HuH-7 (cell line): ENCODE measurements around the gene GCC2.
"Not testable (repeated sequence)": the region's sequence is repeated elsewhere in the genome, so short reads cannot be mapped to it uniquely, and the experiment has no call there.

Experiments used
- DNase-seq: peaks from one replicate; pipeline ENCODE4 v3.0.0; 2011; ENCODE audit warnings: low spot score

The GCC2 gene

DNA sequence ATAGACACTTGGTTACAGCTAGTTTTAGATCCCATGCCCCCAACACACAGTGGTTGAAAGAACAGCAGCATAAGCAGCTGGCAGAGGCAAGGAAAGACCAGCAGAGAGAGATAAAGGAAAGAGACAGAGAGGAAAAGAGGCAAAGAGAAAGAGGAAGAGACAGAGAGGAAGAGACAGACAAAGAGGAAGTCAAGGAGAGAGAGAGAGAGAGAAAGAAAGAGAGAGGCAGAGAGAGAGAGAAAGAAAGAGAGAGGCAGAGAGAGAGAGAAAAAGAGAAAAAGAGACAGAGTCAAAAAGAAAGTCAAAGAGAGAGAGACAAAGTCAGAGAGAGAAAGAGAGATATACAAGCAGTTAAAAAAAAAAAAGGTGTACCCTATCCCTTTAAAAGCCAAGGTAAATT, 76.3 kb downstream of the GCC2 start:
- DNase-seq = not testable (repeated sequence)

DNA sequence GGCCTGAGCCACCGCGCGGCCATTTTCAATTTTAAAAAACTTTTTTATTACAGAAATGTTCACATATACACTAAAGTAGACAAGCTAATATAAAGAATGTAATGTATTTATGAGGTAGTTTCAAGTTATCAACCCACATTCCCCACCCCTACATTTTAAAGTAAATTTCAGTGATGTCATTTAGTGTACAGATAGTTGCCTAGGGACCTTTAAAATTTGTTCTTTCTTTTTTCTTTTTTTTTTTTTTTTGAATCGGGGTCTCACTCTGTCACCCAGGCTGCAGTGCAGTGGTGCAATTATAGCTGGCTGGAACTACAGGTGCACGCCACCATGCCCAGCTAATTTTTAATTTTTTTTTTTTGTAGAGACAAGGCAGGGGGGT, 82.7 kb downstream of the GCC2 start:
- DNase-seq = no peak

DNA sequence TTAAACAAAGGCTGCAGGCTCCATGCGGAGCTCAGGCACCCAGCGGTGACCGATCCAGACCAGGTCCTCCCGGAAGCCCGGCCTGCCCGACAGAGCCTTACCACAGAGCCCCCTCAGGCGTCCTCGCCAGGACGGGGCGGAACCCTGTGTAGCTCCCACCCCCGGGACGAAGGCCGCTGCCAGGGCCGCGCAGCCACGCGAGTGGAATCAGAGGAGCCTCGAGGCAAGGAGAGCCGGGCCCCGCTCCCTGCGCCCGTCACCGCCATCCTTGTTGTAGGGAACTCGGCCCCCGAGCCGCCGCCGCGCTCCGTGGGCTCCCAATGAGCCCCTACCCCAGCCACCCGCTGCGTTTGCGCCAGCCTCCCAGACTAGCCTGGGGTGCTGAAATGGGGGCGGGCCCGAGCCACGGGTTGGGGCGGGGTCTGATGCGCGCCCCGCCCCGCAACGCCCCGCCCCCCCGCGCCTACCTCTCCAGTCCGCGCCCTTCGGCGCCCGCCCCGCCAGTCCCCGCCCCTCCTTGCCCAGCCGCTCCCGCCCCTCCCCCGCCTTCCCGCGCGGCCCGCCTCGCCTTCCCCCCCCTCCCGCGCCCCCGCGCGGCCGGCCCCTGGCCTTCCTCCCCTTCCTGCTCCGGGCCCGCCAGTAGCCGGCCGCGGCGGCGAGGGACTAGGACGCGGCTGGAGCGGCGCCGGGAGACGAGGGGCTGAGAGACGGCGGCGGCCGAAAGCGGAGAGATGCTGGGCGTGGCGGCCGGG, 85.0 kb downstream of the GCC2 start, which contains the start of gene LIMS1:
LIMS1 (plus strand) TSS at position 639 of the 752 bp plus-strand sequence; CDS start at position 732, 93 bp downstream.
- peak; percentile 87 for DNase-seq

DNA sequence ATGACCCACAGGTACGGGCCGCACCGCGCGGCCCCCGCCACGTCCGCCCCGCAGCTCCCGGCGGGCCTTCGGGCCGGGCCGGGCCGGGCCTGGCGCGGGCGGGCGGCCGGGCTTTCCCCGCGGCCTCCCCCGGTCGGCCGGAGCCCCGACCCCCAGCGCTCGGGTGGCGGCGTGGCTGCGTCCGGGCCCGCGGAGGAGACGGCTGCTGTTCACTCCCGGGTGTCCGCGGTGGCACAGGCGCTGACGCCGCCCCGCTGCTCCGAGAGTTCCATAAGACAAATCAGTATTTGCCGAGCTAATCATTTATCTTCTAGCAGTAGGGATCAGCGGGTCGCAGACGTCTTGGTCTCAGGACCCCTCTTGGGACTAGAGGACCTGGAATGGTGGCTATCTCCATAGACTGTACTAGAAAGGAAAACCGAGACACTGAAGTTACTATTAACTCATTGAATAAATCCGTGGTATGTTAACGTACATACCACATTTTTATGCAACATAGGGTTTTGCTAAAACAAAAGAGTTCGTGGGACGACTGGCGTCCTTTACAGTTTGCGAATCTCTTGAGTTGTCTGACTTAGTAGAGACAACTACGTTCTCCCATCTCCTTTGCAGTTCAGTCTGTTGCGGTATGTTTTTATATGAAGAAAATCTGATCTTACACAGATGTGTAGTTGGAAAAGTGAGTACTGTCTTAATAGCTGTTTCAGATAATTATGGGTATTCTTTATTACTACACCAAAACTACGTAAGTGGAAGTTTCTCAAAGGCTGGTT, 85.8 kb downstream of the GCC2 start:
- peak; percentile 23 for DNase-seq

DNA sequence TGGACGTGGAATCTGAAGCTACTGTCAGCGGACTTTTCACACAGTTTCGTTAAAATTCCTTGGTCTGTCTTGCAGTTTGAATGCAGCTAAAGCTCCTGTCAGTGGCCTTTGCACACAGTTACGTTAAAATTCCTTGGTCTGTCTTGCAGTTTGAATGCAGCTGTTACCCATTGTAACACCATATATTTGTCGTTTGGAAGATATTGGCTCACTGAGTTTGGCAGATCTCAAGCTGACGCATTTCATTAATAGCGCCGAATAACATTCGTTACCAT, 86.3 kb downstream of the GCC2 start:
- no peak for DNase-seq

DNA sequence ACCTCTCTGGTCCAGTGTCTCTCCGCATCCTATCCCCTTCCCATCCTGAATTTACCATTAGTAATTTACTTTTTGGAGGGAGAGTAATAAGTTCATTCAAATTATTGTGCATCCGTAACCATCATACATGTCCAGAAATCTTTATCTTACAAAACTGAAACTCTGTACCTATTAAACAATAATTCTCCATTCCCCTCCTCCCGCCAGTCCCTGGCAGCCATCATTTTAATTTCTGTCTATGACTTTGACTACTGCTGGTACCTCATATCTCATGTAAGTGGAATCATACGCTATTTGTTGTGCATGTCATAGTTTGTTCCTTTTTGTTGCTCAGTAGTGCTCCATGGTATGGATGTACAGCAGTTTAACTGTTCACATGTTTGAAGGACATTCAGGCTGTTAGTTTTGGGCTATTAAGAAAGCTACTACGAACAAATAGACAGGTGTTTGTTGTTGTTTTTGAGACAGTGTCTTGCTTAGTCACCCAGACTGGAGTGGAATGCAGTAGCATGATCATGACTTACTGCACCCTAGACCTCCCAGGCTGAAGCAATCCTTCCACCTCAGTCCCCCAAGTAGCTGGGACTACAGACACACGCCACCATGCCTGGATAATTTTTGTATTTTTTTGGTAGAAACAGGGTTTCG, 87.3 kb downstream of the GCC2 start:
- no peak for DNase-seq

DNA sequence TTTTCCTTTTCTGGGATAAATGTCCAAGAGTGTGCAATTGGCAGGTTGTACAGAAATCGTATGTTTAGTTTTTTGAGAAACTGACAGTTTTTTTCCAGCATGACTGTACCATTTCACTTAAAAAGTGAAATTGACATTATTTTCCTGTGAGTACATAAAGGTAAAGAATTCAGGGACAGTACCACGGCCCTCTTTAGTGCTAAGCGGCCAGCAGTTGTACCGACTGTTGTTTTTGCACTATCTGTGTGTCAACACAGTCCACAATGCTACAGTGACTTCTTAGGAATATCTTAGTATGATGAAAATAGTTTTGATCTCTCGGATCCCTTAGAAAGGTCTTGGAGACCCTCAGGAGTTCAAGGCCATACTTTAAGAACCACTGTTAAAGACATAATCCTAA, 87.9 kb downstream of the GCC2 start:
- DNase-seq = no peak

DNA sequence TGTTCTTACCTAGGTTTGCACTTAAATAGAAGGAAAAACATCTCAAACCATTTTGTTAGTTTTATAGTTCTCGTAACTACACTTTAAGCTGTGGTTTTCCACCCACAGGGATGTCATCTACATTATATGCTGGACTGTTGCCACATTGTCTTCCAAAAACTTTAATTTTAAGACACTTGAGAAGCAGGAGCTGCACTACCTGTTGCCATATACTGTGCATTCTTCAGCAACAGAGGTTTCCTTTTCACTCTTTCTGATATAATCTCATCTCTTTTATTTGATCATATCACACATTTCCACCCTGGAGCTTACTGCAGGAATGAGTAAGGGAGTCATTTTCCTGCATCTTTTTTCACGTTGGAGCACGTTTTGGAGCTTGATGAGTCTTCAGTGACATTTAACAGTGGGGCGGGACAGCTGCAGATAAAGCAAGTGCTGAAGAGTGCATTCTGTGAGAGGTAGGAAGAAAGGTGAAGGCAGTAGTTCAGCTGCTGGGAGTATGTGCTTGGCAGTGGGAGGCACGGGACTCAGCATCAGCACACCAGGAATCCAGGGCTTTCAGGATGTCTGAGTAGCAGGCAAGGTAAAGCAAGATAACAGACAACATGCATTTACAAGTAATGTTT, 89.1 kb downstream of the GCC2 start:
- no peak for DNase-seq

DNA sequence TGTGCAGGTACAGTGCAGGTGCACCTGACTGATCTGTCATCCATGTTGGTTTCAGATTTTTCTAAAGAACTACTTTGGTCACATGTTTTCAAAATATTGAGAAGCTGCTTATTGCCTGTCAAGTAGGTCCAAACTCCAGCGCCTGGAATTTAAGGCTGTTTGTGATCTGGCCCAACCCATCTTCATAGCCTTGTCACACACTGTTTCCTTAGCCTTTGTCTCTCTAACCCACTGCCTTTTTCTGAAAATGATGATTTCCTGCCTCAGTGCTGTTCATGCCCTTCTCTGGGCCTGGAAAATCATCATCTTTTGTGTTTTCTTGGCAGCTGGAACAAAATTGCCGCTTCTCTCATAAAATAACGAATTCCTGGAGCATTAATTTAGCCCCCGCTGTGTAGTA, 92.4 kb downstream of the GCC2 start:
- DNase-seq = no peak

DNA sequence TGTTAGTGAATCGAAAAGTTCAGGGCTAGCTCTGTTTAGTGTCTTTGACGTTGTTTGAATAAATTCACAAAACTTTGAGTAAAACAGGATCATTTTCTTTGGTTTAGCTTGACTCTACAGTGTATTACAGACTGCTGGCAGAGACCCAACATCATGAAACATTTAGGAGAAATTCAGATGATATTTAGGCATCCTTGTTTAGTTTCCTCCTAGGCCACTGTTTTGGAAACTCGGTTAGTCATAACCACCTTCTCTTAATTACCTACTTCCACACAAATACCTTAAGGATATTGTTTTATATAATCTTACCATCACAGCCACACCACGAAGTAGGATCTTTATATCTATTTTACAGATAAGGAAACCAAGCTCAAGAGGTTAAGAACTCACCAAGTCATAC, 93.1 kb downstream of the GCC2 start:
- DNase-seq = no peak

DNA sequence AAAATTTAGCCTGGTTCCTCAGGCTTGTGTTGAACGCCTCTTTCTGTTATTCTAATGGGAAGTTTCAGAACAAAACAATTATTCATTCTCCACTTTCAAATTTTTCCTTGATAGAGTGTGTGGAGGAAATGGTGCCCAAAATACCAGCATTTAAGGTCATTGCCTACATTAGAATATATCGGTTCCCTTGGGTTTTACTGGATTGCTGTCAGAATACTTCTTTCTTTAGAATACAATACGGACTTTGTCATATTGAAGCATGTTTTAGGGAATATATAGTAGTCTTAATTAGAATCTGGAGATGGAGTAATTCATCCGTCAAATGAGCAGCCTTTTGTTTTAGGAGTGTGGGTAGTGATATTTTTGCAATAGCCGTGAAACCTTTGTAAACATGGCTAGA, 98.6 kb downstream of the GCC2 start:
- no peak for DNase-seq

DNA sequence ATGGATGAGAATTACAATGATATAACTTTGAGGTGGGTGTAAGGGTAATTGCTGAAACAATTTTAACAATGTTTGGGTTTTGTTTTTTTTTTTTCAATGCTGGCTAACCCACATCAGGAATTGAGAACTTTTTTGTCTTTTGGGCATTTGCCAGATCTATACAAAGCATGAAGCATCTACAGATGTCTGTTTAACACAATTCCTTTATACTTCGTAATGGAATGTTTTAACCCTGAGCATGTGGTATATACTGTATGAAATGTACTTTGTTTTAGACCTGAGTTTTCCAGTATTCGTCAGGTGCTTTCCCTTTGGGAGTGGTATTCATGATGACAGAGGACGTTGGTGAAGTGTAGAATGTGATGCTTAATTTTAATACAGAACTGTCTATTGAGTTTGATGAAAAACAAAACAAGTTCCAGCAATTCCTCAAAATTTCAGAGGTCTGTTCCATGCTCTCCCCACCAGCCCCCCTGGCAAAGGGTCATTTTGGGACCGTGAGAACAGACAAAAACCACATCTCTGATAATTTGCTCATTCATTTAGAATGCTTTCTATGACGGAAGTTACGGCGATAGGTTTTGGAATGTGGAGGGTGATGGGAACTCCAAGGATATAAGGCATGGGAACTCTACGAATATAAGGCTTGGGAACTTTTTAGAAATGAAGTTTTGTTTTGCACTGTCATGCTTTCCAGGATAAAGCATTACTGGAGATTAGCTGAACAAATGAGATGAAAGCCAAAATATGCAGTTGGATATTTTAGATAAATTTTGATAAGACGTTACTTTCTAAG, 99.4 kb downstream of the GCC2 start:
- no peak for DNase-seq

DNA sequence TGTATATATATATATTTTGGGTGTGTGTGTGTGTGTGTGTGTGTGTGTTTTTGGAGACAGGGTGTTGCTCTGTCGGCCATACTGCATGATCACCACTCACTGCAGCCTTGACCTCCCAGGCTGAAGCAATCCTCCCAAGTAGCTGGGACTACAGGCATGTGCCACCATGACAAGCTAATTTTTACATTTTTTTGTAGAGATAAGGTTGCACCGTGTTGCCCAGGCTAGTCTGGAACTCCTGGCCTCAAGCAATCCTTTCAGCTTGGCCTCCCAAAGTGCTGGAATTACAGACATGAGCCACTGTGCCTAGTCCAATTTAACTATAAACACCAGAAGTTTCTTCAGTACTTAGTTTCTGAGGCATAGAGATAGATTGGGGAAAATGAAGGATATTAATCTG, 103.6 kb downstream of the GCC2 start:
- no peak for DNase-seq

DNA sequence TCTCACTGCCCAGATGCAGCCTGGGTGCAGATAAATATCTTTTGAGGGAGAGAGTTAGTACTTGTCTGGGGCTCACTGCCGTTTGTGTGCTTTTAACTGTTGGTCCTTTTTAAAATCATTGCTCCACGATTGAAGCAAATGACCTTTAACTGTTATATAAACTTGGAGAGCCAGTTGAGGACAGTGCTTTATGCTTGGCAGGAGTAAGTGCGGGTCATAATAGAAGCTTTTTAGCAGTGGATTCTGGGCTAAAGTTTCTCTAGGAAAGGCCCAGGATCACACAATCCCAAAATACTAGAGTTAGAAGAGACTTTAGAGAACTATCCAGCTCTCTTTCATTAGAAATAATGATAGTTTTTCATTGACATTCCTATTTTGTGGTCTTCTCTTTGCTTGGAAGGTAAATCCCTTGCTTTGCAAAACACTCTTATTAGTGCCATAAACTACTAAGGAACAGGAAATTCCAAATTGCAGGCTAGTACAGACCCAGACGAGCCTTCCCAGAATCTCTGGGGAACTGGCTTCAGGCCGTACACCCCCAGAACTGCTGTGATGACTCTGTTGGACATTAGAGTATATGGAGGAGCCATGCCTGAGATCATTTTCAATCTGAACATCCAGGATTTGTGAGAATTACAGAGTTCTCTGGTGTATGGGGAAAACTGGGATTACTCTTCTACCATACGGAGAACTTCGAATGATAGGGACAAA, 104.4 kb downstream of the GCC2 start:
- DNase-seq = no peak

DNA sequence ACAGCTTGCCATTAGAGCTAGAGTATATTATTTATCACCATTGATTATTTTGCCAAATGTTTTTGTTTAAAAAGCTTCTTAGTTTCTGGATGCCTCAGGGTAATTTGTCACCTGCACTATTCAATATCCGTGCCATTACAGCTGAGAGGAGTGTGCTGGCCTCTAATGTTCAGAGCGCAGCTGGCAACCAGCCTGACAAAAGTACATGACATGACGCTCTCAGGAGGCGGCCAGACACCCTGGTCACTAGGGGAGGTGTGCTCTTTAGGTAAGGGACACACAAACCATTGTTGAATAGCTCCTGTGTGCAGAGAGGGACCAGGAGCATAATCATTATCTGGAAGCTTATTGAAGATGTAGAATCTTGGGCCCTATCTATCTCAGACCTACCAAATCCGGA, 105.5 kb downstream of the GCC2 start:
- no peak for DNase-seq

DNA sequence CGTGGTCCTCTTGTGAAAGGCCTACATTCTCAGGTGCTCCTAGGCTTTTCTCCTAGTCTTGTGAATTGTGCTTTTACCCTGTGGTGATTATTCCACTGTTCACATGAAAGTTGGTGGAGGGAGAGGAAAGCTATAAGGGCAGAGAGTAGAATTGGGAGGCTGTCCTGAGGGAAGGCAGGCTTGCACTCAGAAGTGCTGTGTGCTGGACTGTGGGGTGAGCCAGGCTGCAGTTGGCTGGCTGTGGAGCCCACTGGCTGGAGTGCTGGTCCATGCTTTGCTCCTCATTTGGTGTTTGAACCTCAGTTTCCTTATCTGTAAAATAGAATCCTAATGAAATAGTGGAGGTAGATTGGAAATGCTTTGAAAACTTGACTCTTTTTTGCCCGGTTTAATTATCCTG, 106.6 kb downstream of the GCC2 start:
- DNase-seq = no peak

DNA sequence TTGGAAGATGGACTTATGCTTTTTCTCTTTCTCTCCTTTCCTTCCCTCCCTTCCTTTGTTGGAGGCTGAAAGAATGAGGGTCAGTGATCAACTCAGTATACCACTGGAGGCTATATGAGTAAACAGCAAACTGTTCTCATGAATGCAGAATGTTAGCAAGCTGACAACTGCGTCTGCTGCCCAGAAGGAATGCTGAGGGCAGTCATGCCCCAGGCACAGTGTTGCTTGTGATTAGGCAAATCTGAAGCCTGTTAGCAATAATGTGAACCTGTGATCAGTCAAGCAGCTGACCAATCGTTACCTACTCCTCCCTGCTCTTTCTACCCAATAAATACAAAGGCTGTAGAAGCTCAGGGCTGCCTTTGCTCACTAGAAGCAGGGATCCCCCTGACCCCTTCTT, 107.6 kb downstream of the GCC2 start:
- DNase-seq = not testable (repeated sequence)
